Measurements from ENCODE around the gene DDX17.

GRCh38 chr22:38504731-38505540, 1.2 kb downstream of the DDX17 start:
- TF ChIP-seq, protein P1, sequence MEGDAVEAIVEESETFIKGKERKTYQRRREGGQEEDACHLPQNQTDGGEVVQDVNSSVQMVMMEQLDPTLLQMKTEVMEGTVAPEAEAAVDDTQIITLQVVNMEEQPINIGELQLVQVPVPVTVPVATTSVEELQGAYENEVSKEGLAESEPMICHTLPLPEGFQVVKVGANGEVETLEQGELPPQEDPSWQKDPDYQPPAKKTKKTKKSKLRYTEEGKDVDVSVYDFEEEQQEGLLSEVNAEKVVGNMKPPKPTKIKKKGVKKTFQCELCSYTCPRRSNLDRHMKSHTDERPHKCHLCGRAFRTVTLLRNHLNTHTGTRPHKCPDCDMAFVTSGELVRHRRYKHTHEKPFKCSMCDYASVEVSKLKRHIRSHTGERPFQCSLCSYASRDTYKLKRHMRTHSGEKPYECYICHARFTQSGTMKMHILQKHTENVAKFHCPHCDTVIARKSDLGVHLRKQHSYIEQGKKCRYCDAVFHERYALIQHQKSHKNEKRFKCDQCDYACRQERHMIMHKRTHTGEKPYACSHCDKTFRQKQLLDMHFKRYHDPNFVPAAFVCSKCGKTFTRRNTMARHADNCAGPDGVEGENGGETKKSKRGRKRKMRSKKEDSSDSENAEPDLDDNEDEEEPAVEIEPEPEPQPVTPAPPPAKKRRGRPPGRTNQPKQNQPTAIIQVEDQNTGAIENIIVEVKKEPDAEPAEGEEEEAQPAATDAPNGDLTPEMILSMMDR (conservative IDR thresholded peaks at IDR 0.05; ENCODE audit: low read length): no peak; the same call in 1 of the 2 replicates
- TF ChIP-seq EZH2phosphoT487 (IDR thresholded peaks at IDR 0.05; ENCODE audit: borderline replicate concordance, low read depth, low read length): no peak
